Bronchial epithelial cell (primary cell): ENCODE data around the gene GPR148. TPM values are rescaled to one million over a fixed set of nuclear protein-coding genes. Genes with fewer than 3 reads are reported as not detected.

Source experiments
- DNase-seq: peaks from one replicate; pipeline ENCODE4 v3.0.0-alpha.2; 2010; ENCODE audit warnings: low read depth
- FAIRE-seq: peaks from 2 replicates; lab custom pipeline; 2011; peaks lifted over from hg19 to GRCh38; lab: Jason Lieb, UNC
- H3K27me3 ChIP-seq: 2 replicates; pipeline ENCODE4 v1.5.1; 2011; ENCODE audit warnings: low read length; ENCODE audit not compliant: control insufficient read depth, insufficient read depth
- H3K36me3 ChIP-seq: 2 replicates; pipeline ENCODE4 v1.5.1; 2011; ENCODE audit warnings: low read length; ENCODE audit not compliant: control insufficient read depth, insufficient read depth
- H3K4me3 ChIP-seq: 2 replicates; pipeline ENCODE4 v1.5.1; 2011; ENCODE audit warnings: mild to moderate bottlenecking, low read depth, low read length, control low read depth
- total RNA-seq: library from RNA; depleted of rRNA; stranded (reverse); fragments of >200 nt; gene quantifications from 2 replicates; pipeline ENCODE4 v1.2.1, GENCODE V29; 2014
- TF ChIP-seq, protein P1 (sequence below): IDR thresholded peaks from 2 replicates; pipeline ENCODE4 v1.5.1; 2011; ENCODE audit warnings: mild to moderate bottlenecking, moderate library complexity, low read length, control low read depth, inconsistent platforms; ENCODE audit not compliant: insufficient read depth, severe bottlenecking

The GPR148 gene
- total RNA-seq, 1 donor from 2014 or later, result not detected

DNA sequence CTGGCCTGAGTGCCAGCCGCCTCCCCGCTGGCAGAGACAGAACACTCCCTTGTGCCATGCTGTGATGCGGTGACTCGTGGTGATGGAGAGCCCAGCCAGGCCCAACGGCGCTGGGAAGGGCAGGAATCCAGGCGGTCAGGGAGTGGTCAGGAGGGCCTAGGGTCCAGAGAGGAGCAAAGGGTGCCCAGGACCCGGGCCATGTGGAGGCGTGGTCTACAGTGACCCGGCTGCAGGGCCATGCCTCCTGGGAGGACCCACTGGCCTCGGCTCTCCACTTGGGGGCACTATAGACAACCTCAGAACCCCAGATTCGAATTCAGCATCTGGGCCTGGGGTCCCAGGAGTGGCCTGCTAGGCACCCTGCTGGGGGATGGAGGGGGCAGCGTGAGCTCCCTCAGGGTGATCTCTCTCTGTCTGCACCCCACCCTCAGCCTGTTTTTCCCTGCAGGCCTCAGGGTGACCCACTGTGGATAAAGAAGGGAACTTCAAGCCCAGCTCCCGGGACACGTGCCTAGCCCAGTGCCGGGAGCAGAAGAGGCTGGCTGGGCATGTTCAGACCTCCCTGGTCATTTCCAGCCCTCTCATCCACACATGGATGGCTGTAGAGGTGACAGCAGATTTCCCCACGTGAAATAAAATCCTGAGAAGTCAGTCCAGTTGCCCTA is 39.5 kb downstream of the GPR148 start:
- TF ChIP-seq, protein P1, sequence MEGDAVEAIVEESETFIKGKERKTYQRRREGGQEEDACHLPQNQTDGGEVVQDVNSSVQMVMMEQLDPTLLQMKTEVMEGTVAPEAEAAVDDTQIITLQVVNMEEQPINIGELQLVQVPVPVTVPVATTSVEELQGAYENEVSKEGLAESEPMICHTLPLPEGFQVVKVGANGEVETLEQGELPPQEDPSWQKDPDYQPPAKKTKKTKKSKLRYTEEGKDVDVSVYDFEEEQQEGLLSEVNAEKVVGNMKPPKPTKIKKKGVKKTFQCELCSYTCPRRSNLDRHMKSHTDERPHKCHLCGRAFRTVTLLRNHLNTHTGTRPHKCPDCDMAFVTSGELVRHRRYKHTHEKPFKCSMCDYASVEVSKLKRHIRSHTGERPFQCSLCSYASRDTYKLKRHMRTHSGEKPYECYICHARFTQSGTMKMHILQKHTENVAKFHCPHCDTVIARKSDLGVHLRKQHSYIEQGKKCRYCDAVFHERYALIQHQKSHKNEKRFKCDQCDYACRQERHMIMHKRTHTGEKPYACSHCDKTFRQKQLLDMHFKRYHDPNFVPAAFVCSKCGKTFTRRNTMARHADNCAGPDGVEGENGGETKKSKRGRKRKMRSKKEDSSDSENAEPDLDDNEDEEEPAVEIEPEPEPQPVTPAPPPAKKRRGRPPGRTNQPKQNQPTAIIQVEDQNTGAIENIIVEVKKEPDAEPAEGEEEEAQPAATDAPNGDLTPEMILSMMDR, result peak; percentile 1
- H3K27me3 ChIP-seq, result no peaks in the 10 kb centered on the region
- FAIRE-seq, result no peak
- DNase-seq, result no peak
- H3K36me3 ChIP-seq, result no peaks in the 10 kb centered on the region
- no peak overlapping the region for H3K4me3 ChIP-seq

- Histone ChIP-seq H3K36me3 (no peaks in the 10 kb centered on the region), H3K27me3 (no peaks in the 10 kb centered on the region), H3K4me3 (no peak overlapping the region)
- FAIRE-seq (no peak), DNase-seq (no peak)
- TF ChIP-seq, protein P1, result no peak
These were observed 40.6 kb downstream of the GPR148 start for GRCh38 chr2:130769343-130769907.

DNA sequence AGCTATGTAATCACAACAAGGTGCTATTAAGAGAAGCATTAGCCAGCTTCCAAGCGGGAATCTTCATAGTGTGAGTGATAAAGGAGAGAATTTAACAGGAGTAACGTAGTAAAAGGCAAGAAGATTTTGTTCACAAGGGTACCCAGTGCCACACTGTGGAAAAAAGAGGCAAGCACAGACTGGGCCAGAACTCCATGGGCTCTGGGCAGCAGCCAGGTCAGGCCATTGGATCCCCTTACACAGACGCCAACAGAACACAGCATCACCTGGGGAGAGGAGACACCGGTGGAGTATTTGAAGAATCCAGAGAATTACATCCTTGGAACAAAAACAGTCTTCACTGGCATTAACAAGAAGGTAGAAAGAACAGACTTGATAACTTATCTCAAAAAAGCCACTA is 47.7 kb downstream of the GPR148 start:
- Histone ChIP-seq H3K4me3 (no peak overlapping the region), H3K27me3 (no peaks in the 10 kb centered on the region), H3K36me3 (no peaks in the 10 kb centered on the region)
- TF ChIP-seq, protein P1, result peak; percentile 15
- DNase-seq (no peak), FAIRE-seq (no peak)

DNA sequence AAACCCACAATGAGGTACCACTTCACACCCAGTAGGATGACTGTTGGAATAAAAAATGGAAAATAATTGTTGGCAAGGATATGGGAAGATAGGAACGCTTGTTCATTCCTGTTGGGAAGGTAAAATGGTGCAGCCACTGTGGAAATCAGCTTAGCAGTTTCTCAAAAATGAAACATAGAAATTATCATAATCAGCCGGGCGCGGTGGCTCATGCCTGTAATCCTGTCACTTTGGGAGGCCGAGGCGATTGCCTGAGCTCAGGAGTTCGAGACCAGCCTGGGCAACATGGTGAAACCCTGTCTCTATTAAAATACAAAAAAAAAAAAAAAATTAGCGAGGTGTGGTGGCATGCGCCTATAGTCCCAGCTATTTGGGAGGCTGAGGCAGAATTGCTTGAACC is 49.9 kb downstream of the GPR148 start:
- Histone ChIP-seq H3K4me3 (no peak overlapping the region), H3K36me3 (no peaks in the 10 kb centered on the region), H3K27me3 (no peaks in the 10 kb centered on the region)
- DNase-seq (no peak), FAIRE-seq (no peak)
- TF ChIP-seq, protein P1, result no peak

Other genes starting within 250 kb of the GPR148 start
- not detected in 2 replicates for gene POTEI, start 219.7 kb upstream of the GPR148 start, total RNA-seq
- gene CFC1B, start 207.8 kb upstream of the GPR148 start, total RNA-seq, result not detected in 2 replicates
- not detected in 2 replicates for gene CFC1, start 129.5 kb upstream of the GPR148 start, total RNA-seq
- gene POTEJ, start 117.6 kb upstream of the GPR148 start, total RNA-seq, result not detected in 2 replicates
- under 0.01 TPM in 1 of 2 replicates, not detected in the other for gene AMER3, start 26.5 kb downstream of the GPR148 start, total RNA-seq
- gene ARHGEF4, start 107.8 kb downstream of the GPR148 start, total RNA-seq, result 74.8 and 107 TPM in 2 replicates